Neural progenitor cell (in vitro differentiated cells): ENCODE measurements around the gene DELE1.

Experiments
- CTCF ChIP-seq: fragments of 200-600 bp; sonication (generic); IDR thresholded peaks from 2 replicates; pipeline ENCODE4 v1.5.1; 2017; ENCODE audit warnings: antibody characterized with exemption, mild to moderate bottlenecking
- EZH2 ChIP-seq: fragments of 200-600 bp; sonication (generic); IDR thresholded peaks from 2 replicates; pipeline ENCODE4 v1.6.1; 2017; ENCODE audit warnings: antibody characterized with exemption, mild to moderate bottlenecking, moderate library complexity
- EZH2phosphoT487 ChIP-seq: fragments of 200-600 bp; sonication (generic); IDR thresholded peaks from 2 replicates; pipeline ENCODE4 v1.6.1; 2017; ENCODE audit warnings: antibody characterized with exemption

GRCh38 chr5:141879941-141880738 is 43.5 kb upstream of the DELE1 start:
- TF ChIP-seq CTCF (no peak), EZH2phosphoT487 (no peak), EZH2 (no peak)
